Measurements from ENCODE around the gene GNAS. TPM values are rescaled to one million over a fixed set of nuclear protein-coding genes. Genes with fewer than 3 reads are reported as not detected.

The GNAS gene
- total RNA-seq, 1 experiment from 2014 or later, result 603 TPM

- no peak for DNase-seq (ENCODE audit: low spot score)
- in situ Hi-C loops (cut with HindIII; ENCODE audit: low sequenced_read_pairs), result no loop called here
Measured at GRCh38 chr20:58908941-58909340, 56.4 kb downstream of the GNAS start.

- no peak for DNase-seq (ENCODE audit: low spot score)
- in situ Hi-C loops (cut with HindIII; ENCODE audit: low sequenced_read_pairs), result no loop called here
Measured at GRCh38 chr20:58909585-58909984, 57.1 kb downstream of the GNAS start.

GRCh38 chr20:58910473-58910872, 58.0 kb downstream of the GNAS start:
- in situ Hi-C loops (cut with HindIII; ENCODE audit: low sequenced_read_pairs), result no loop called here
- DNase-seq (ENCODE audit: low spot score), result no peak

- no peak for DNase-seq (ENCODE audit: low spot score)
- in situ Hi-C loops (cut with HindIII; ENCODE audit: low sequenced_read_pairs), result no loop called here
Measured at GRCh38 chr20:58911309-58911708, 58.8 kb downstream of the GNAS start.

GRCh38 chr20:58911970-58912369, 59.5 kb downstream of the GNAS start:
- DNase-seq (ENCODE audit: low spot score), result no peak
- in situ Hi-C loops (cut with HindIII; ENCODE audit: low sequenced_read_pairs), result no loop called here

GRCh38 chr20:58913079-58913478, 60.6 kb downstream of the GNAS start:
- no peak for DNase-seq (ENCODE audit: low spot score)
- in situ Hi-C loops (cut with HindIII; ENCODE audit: low sequenced_read_pairs), result no loop called here

- no peak for DNase-seq (ENCODE audit: low spot score)
- in situ Hi-C loops (cut with HindIII; ENCODE audit: low sequenced_read_pairs), result no loop called here
Measured at GRCh38 chr20:58918621-58919020, 66.1 kb downstream of the GNAS start.

- in situ Hi-C loops (cut with HindIII; ENCODE audit: low sequenced_read_pairs), result no loop called here
- no peak for DNase-seq (ENCODE audit: low spot score)
Measured at GRCh38 chr20:58921564-58921963, 69.0 kb downstream of the GNAS start.

- in situ Hi-C loops (cut with HindIII; ENCODE audit: low sequenced_read_pairs), result no loop called here
- no peak for DNase-seq (ENCODE audit: low spot score)
Measured at GRCh38 chr20:58922036-58922435, 69.5 kb downstream of the GNAS start.

GRCh38 chr20:58923117-58923712, 70.7 kb downstream of the GNAS start:
- in situ Hi-C loops (cut with HindIII; ENCODE audit: low sequenced_read_pairs), result no loop called here
- no peak for DNase-seq (ENCODE audit: low spot score)

GRCh38 chr20:58926802-58927489, 74.4 kb downstream of the GNAS start:
- in situ Hi-C loops (cut with HindIII; ENCODE audit: low sequenced_read_pairs), result no loop called here
- no peak for DNase-seq (ENCODE audit: low spot score)

- no peak for DNase-seq (ENCODE audit: low spot score)
- in situ Hi-C loops (cut with HindIII; ENCODE audit: low sequenced_read_pairs), result no loop called here
Measured at GRCh38 chr20:58927490-58928061, 75.1 kb downstream of the GNAS start.

- DNase-seq (ENCODE audit: low spot score), result no peak
- in situ Hi-C loops (cut with HindIII; ENCODE audit: low sequenced_read_pairs), result no loop called here
Measured at GRCh38 chr20:58930496-58930895, 78.0 kb downstream of the GNAS start.

GRCh38 chr20:58932170-58932569, 79.7 kb downstream of the GNAS start:
- in situ Hi-C loops (cut with HindIII; ENCODE audit: low sequenced_read_pairs), result no loop called here

GRCh38 chr20:58938078-58938477, 85.6 kb downstream of the GNAS start:
- no peak for DNase-seq (ENCODE audit: low spot score)
- in situ Hi-C loops (cut with HindIII; ENCODE audit: low sequenced_read_pairs), result no loop called here

More at GRCh38 chr20:58932170-58932569, 79.7 kb downstream of the GNAS start:
- DNase-seq (ENCODE audit: low spot score), result no peak

- DNase-seq (ENCODE audit: low spot score), result no peak
- in situ Hi-C loops (cut with HindIII; ENCODE audit: low sequenced_read_pairs), result no loop called here
Measured at GRCh38 chr20:58938541-58938940, 86.0 kb downstream of the GNAS start.

GRCh38 chr20:58941471-58941870, 89.0 kb downstream of the GNAS start:
- in situ Hi-C loops (cut with HindIII; ENCODE audit: low sequenced_read_pairs), result no loop called here
- no peak for DNase-seq (ENCODE audit: low spot score)

- no peak for DNase-seq (ENCODE audit: low spot score)
- in situ Hi-C loops (cut with HindIII; ENCODE audit: low sequenced_read_pairs), result no loop called here
Measured at GRCh38 chr20:58942549-58942948, 90.0 kb downstream of the GNAS start.

- in situ Hi-C loops (cut with HindIII; ENCODE audit: low sequenced_read_pairs), result no loop called here
- DNase-seq (ENCODE audit: low spot score), result no peak
Measured at GRCh38 chr20:58944610-58945009, 92.1 kb downstream of the GNAS start.

GRCh38 chr20:58945965-58946631, 93.6 kb downstream of the GNAS start:
- in situ Hi-C loops (cut with HindIII; ENCODE audit: low sequenced_read_pairs), result no loop called here
- no peak for DNase-seq (ENCODE audit: low spot score)
